Transverse colon (tissue), 4 donors: ENCODE data around the gene RPS6KA2. TPM values are rescaled to one million over a fixed set of nuclear protein-coding genes. Genes with fewer than 3 reads are reported as not detected.
"Not testable (repeated sequence)": the region's sequence is repeated elsewhere in the genome, so short reads cannot be mapped to it uniquely, and the experiment has no call there.

Experiments
- DNase-seq: peaks from one replicate; pipeline ENCODE4 v3.0.0-alpha.2; 2019
- H3K27ac ChIP-seq, 4 donors: fragments of 200-600 bp; sonication (generic); 2 replicates each; pipeline ENCODE4 v1.5.1; 2016 to 2018; ENCODE audit warnings: inconsistent platforms in 4 of 4
- H3K27me3 ChIP-seq: fragments of 200-600 bp; sonication (generic); 2 replicates; pipeline ENCODE4 v1.5.1; 2017; ENCODE audit warnings: inconsistent platforms
- H3K36me3 ChIP-seq, 4 donors: fragments of 200-600 bp; sonication (generic); 2 replicates each; pipeline ENCODE4 v1.5.1; 2017 to 2019; ENCODE audit warnings: inconsistent platforms in 4 of 4
- H3K4me1 ChIP-seq, 4 donors: fragments of 200-600 bp; sonication (generic); 2 replicates each; pipeline ENCODE4 v1.5.1; 2017 to 2020; ENCODE audit warnings: inconsistent platforms in 4 of 4
- H3K4me3 ChIP-seq, 4 donors: fragments of 200-600 bp; sonication (generic); 1 replicate in 1 of 4; 2 replicates in 3 of 4; pipeline versions ENCODE4 v1.5.1 to v1.6.1; 2017 to 2019; ENCODE audit warnings: inconsistent platforms in 4 of 4
- H3K9me3 ChIP-seq, 2 donors: fragments of 200-600 bp; sonication (generic); 2 replicates each; pipeline ENCODE4 v1.5.1; 2017 to 2019; ENCODE audit warnings: inconsistent platforms in 2 of 2
- CTCF ChIP-seq, 5 experiments: fragments of 200-600 bp in 3 of 5; fragments of 450-650 bp in 2 of 5; sonication (generic) in 3 of 5; IDR thresholded peaks; 1 replicate in 2 of 5; 2 replicates in 3 of 5; pipeline ENCODE4 v1.5.1; 2016 to 2017; ENCODE audit warnings: antibody characterized with exemption in 5 of 5, inconsistent platforms in 3 of 5, mild to moderate bottlenecking in 2 of 5, moderate library complexity in 1 of 5
- EP300 ChIP-seq: sonication (generic); formaldehyde crosslinking; IDR thresholded peaks from one replicate; pipeline ENCODE4 v1.6.1; 2017; ENCODE audit warnings: antibody characterized with exemption, low read depth
- POLR2A ChIP-seq: fragments of 450-650 bp; IDR thresholded peaks from one replicate; pipeline ENCODE4 v1.6.1; 2016; ENCODE audit warnings: antibody characterized with exemption, mild to moderate bottlenecking, moderate library complexity
- POLR2AphosphoS5 ChIP-seq, 3 donors: sonication (generic); formaldehyde crosslinking; IDR thresholded peaks; one replicate each; pipeline ENCODE4 v1.6.1; 2016; ENCODE audit warnings: antibody characterized with exemption in 3 of 3
- WGBS, 2 donors: methylation state at CpG; one replicate each; pipeline ENCODE4 v1.1.5; 2018; ENCODE audit warnings: low coverage in 1 of 2; 5-methylcytosine and 5-hydroxymethylcytosine counted together
- in situ Hi-C, 4 donors: fragments of 200-750 bp; cut with MboI; loops; one replicate each; pipeline versions ENCODE4 v1.15.0 to v1.15.1; 2017; ENCODE audit warnings: low sequenced_read_pairs in 3 of 4, low pct_ligation_motif_present in 1 of 4, low pct_unique_long_range_greater_than_20kb in 1 of 4
- intact Hi-C: fragments of 100-400 bp; cut with DNase I; formaldehyde crosslinking; loops from one replicate; pipeline ENCODE4 v1.15.1; 2023; ENCODE audit warnings: low total_unique reads
- total RNA-seq, 4 donors: library from RNA; depleted of rRNA; stranded (reverse); fragments of >200 nt; gene quantifications; one replicate each; pipeline ENCODE4 v1.1.0, GENCODE V29; 2016

RPS6KA2 gene
- total RNA-seq, 4 donors from 2014 or later: 9.6 to 41.1 (median 15.4) TPM

GRCh38 chr6:166383802-166384363, 243.2 kb downstream of the RPS6KA2 start:
- Histone ChIP-seq H3K4me1 (peaks cover 0 to 23% (median 8%) of the 10 kb centered on the region in 4 donors), H3K27ac (peak overlapping the region; percentile 96 to 99 (median 98)), H3K4me3 (peak overlapping the region; percentile 77 to 95 (median 85))
- WGBS, 2 donors: 14 to 27% methylated on average over 19 to 22 of the region's 22 CpGs
- in situ Hi-C loops: loop anchor here in 1 of 4 donors (25.0 kb wide), 1 partner anchor 497 kb away; no protein-coding TSS in a partner anchor
- intact Hi-C loops, H3K36me3 ChIP-seq, H3K9me3 ChIP-seq, H3K27me3 ChIP-seq: not testable (repeated sequence)
- peak; percentile 57 for DNase-seq
- peak in 4 of 5 experiments; percentile 28 to 78 (median 62) for TF ChIP-seq CTCF (IDR thresholded peaks at IDR 0.05)

DNA sequence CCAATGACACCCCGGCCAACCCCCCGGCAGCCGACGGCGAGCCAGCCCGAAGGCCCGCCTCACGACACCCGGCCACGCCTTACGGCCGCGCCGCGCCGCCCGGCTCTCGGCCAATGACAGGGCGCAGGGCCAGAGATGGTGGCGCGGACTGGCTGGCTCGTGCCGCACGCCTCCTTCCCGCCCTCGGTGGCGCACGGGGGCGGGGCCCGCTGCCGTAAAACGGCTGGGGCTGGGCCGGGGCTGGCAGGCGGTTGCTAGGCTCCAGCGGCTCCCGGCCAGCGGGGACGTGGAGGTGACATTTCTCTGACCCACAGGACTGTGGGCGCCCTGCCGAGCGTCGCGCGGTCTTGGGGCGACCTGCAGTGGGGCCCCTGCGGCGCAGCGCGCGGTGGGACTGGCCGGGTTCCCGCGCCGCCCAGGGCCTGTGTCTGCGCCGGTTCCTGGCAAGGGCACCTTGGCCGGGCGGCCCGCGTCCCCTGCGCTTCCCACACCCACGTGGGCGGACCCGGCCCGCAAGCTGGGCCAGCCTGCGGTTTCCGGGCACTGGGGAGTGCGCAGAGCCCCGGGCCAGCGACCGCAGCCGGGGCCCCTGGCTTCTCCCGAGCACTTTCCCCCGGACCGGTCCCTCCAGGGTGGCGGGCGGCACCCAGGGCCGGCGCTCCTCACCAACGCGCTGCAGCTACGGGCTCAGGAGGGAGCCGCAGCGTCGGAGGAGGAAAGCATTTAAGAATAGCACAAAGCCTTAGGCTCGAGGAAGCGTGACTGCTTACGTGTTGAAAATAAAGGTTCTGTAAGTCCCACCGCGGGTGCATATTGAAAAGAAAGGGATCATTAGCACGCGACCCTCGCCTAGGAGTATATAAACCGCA, 243.9 kb downstream of the RPS6KA2 start, which contains the start of gene MPC1:
TSS of gene MPC1 (minus strand) at position 8 of the 869 bp plus-strand sequence. CDS start 64 bp downstream, outside the sequence.
- H3K27me3 ChIP-seq: no peaks in the 10 kb centered on the region
- TF ChIP-seq CTCF (IDR thresholded peaks at IDR 0.05): no peak
- TF ChIP-seq POLR2AphosphoS5 (IDR thresholded peaks at IDR 0.05): peak; percentile 80 to 95 (median 93)
- TF ChIP-seq POLR2A: peak; percentile 93
- peak within 1 kb of the TSS; percentile 77 to 95 (median 85) for H3K4me3 ChIP-seq
- no peaks in the 10 kb centered on the region for H3K9me3 ChIP-seq
- 0 to 1% methylated on average over 6 to 42 of the region's 94 CpGs for WGBS, 2 donors
- peaks cover 0 to 25% (median 8%) of the 10 kb centered on the region in 4 donors for H3K4me1 ChIP-seq
- peak; percentile 97 for DNase-seq
- intact Hi-C loops: no loop called here
- no peaks in the 10 kb centered on the region for H3K36me3 ChIP-seq
- H3K27ac ChIP-seq: peak within 1 kb of the TSS; percentile 96 to 99 (median 98)
- in situ Hi-C loops: loop anchor here in 1 of 4 donors (25.0 kb wide), 1 partner anchor 496 kb away; no protein-coding TSS in a partner anchor

GRCh38 chr6:166382500-166382932, 244.5 kb downstream of the RPS6KA2 start:
- H3K27me3 ChIP-seq: no peaks in the 10 kb centered on the region
- peaks cover 0 to 25% (median 8%) of the 10 kb centered on the region in 4 donors for H3K4me1 ChIP-seq
- no peaks in the 10 kb centered on the region for H3K36me3 ChIP-seq
- 0% methylated on average over 29 of the region's 46 CpGs; no CpG with 5 or more reads in 1 of the 2 donors for WGBS, 2 donors
- peak overlapping the region; percentile 72 to 95 (median 85) for H3K4me3 ChIP-seq
- no peak for DNase-seq
- intact Hi-C loops: no loop called here
- no peaks in the 10 kb centered on the region for H3K9me3 ChIP-seq
- peak overlapping the region; percentile 96 to 99 (median 98) for H3K27ac ChIP-seq
- in situ Hi-C loops: loop anchor here in 1 of 4 donors (25.0 kb wide), 1 partner anchor 495 kb away; no protein-coding TSS in a partner anchor
- TF ChIP-seq POLR2A (peak; percentile 91), EP300 (no peak)

- 0 to 1% methylated on average over 4 to 46 of the region's 49 CpGs for WGBS, 2 donors
- Histone ChIP-seq H3K9me3 (no peaks in the 10 kb centered on the region), H3K4me1 (peaks cover 0 to 25% (median 8%) of the 10 kb centered on the region in 4 donors), H3K27ac (peak overlapping the region; percentile 96 to 99 (median 98)), H3K4me3 (peak overlapping the region; percentile 72 to 95 (median 85)), H3K27me3 (no peaks in the 10 kb centered on the region), H3K36me3 (no peaks in the 10 kb centered on the region)
- peak; percentile 93 for DNase-seq
- TF ChIP-seq EP300 (no peak), CTCF (IDR thresholded peaks at IDR 0.05) (peak; percentile 72 to 95 (median 82)), POLR2AphosphoS5 (IDR thresholded peaks at IDR 0.05) (peak; percentile 52 to 81 (median 79)), POLR2A (peak; percentile 77)
- intact Hi-C loops (no loop called here), in situ Hi-C loops (loop anchor here in 1 of 4 donors (25.0 kb wide), 1 partner anchor 495 kb away; no protein-coding TSS in a partner anchor)
These were observed 245.1 kb downstream of the RPS6KA2 start for GRCh38 chr6:166381733-166382499.
